ENCODE data around the gene ZBTB38.

GRCh38 chr3:141411251-141411771, 43.0 kb downstream of the ZBTB38 start:
- TF ChIP-seq NR3C1 (CRISPR knock-in tag; conservative IDR thresholded peaks at IDR 0.05; ENCODE audit: low read depth) (no peak), FOXJ3 (CRISPR knock-in tag; IDR thresholded peaks at IDR 0.05; ENCODE audit: borderline replicate concordance) (no peak), PRDM15 (CRISPR knock-in tag; IDR thresholded peaks at IDR 0.05) (no peak), HMGXB4 (CRISPR knock-in tag; IDR thresholded peaks at IDR 0.05) (no peak), NFYB (CRISPR knock-in tag; conservative IDR thresholded peaks at IDR 0.05; ENCODE audit: low read depth) (no peak), ZNF263 (CRISPR knock-in tag; IDR thresholded peaks at IDR 0.05; ENCODE audit: low read depth) (no peak), GABPB1 (CRISPR knock-in tag; IDR thresholded peaks at IDR 0.05) (no peak), OVOL2 (CRISPR knock-in tag; IDR thresholded peaks at IDR 0.05; ENCODE audit: borderline replicate concordance) (no peak)
- TF ChIP-seq, protein P1, sequence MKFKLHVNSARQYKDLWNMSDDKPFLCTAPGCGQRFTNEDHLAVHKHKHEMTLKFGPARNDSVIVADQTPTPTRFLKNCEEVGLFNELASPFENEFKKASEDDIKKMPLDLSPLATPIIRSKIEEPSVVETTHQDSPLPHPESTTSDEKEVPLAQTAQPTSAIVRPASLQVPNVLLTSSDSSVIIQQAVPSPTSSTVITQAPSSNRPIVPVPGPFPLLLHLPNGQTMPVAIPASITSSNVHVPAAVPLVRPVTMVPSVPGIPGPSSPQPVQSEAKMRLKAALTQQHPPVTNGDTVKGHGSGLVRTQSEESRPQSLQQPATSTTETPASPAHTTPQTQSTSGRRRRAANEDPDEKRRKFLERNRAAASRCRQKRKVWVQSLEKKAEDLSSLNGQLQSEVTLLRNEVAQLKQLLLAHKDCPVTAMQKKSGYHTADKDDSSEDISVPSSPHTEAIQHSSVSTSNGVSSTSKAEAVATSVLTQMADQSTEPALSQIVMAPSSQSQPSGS (CRISPR knock-in tag; IDR thresholded peaks at IDR 0.05; ENCODE audit: borderline replicate concordance, low read depth): no peak
- TF ChIP-seq, protein P2, sequence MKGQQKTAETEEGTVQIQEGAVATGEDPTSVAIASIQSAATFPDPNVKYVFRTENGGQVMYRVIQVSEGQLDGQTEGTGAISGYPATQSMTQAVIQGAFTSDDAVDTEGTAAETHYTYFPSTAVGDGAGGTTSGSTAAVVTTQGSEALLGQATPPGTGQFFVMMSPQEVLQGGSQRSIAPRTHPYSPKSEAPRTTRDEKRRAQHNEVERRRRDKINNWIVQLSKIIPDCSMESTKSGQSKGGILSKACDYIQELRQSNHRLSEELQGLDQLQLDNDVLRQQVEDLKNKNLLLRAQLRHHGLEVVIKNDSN (CRISPR knock-in tag; IDR thresholded peaks at IDR 0.05): no peak
- TF ChIP-seq, protein P3, sequence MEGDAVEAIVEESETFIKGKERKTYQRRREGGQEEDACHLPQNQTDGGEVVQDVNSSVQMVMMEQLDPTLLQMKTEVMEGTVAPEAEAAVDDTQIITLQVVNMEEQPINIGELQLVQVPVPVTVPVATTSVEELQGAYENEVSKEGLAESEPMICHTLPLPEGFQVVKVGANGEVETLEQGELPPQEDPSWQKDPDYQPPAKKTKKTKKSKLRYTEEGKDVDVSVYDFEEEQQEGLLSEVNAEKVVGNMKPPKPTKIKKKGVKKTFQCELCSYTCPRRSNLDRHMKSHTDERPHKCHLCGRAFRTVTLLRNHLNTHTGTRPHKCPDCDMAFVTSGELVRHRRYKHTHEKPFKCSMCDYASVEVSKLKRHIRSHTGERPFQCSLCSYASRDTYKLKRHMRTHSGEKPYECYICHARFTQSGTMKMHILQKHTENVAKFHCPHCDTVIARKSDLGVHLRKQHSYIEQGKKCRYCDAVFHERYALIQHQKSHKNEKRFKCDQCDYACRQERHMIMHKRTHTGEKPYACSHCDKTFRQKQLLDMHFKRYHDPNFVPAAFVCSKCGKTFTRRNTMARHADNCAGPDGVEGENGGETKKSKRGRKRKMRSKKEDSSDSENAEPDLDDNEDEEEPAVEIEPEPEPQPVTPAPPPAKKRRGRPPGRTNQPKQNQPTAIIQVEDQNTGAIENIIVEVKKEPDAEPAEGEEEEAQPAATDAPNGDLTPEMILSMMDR (IDR thresholded peaks at IDR 0.05): no peak
